PC-9 (cell line): ENCODE data around the gene LAGE3.

ENCODE experiments used
- EZH2 ChIP-seq: fragments of 200-600 bp; sonication (generic); IDR thresholded peaks from 2 replicates; pipeline ENCODE4 v1.8.0; 2017; ENCODE audit warnings: antibody characterized with exemption, low read depth
- TF ChIP-seq, protein P1 (sequence below): fragments of 200-600 bp; sonication (generic); conservative IDR thresholded peaks from 2 replicates; pipeline ENCODE4 v1.6.1; 2017; ENCODE audit warnings: mixed run types, antibody characterized with exemption, mild to moderate bottlenecking, moderate library complexity

DNA sequence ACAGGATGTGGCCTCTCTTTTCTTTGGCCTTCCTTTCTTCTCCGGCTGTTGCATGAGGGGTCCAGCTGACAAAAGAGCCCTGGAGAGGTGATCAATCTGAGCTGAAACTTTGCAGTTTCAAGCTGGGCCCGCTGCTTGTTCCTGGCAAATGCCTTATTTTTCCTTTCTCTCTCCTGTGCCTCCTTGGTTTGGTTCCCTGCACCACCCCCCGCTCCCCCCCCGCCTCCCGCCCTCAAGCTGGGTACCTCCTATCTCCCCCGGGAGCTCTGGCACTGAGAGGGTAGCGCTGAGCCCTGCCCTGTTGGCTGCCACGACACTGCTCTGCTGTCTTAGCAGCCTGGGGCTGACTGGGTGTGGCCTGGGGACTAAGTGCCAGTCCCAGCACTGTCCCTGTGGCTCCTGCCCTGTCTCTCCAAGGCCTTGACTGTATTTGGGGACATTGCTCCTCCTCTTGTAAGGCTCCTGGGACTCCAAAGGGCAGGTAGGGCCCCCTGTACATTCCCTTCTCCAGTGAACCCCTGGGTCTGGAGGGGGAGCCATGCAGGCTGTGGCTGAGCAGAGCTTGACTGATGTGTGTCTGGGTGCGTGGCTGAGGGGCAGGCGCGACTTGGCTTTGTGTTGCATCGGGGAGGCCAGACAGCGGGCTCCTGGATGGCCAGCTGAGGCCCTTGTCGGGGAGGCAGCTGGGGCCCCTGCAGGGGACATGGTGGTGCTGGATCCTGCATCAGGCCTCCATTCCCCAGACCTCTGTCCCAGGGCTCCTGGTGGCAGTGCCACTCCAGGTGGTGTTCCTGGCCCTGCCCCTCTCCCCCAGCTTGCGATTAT lies 19.9 kb downstream of the LAGE3 start:
- TF ChIP-seq, protein P1, sequence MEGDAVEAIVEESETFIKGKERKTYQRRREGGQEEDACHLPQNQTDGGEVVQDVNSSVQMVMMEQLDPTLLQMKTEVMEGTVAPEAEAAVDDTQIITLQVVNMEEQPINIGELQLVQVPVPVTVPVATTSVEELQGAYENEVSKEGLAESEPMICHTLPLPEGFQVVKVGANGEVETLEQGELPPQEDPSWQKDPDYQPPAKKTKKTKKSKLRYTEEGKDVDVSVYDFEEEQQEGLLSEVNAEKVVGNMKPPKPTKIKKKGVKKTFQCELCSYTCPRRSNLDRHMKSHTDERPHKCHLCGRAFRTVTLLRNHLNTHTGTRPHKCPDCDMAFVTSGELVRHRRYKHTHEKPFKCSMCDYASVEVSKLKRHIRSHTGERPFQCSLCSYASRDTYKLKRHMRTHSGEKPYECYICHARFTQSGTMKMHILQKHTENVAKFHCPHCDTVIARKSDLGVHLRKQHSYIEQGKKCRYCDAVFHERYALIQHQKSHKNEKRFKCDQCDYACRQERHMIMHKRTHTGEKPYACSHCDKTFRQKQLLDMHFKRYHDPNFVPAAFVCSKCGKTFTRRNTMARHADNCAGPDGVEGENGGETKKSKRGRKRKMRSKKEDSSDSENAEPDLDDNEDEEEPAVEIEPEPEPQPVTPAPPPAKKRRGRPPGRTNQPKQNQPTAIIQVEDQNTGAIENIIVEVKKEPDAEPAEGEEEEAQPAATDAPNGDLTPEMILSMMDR = no peak
- no peak for TF ChIP-seq EZH2
